ENCODE data around the gene KLF17. TPM values are rescaled to one million over a fixed set of nuclear protein-coding genes. Genes with fewer than 3 reads are reported as not detected.

The KLF17 gene
- polyA plus RNA-seq (2011; rRNA removed): 0.15 and 0.16 TPM in 2 replicates
- polyA plus RNA-seq (2012; cell fraction: cytosol; rRNA removed): 0.10 and 0.11 TPM in 2 replicates
- polyA plus RNA-seq (2012; cell fraction: nucleus; rRNA removed): 0.12 and 0.17 TPM in 2 replicates
- 0.22 to 0.41 TPM (median 0.40 TPM) in 3 replicates for polyA plus RNA-seq (2017; fragmentation: RNase III; extraction: RNeasy Plus Mini Kit Qiagen cat#74134 plus additional on column Dnase treatment)
- polyA minus RNA-seq (2011; rRNA and poly(A)+ RNA removed): 0.08 and 0.15 TPM in 2 replicates

- 90% methylated on average over 2 of the region's 25 CpGs for WGBS (ENCODE audit: missing lambda C conversion rate)
- ChIA-PET POLR2A (no interaction called here), CTCF (interaction anchor here (0.6 to 1.2 kb wide), 2 partner anchors 210 to 476 kb away, joined by 3 to 5 read pairs; no protein-coding TSS in a partner anchor)
- ATAC-seq (no peak), DNase-seq (ENCODE audit: low read depth in 1 of 2, low spot score in 1 of 2) (no peak), FAIRE-seq (no peak)
- TF ChIP-seq MAX (IDR thresholded peaks at IDR 0.05) (no peak), FOSB (CRISPR knock-in tag; IDR thresholded peaks at IDR 0.05) (no peak), MYC (IDR thresholded peaks at IDR 0.05; ENCODE audit: borderline replicate concordance, low read length) (no peak), SMC3 (IDR thresholded peaks at IDR 0.05) (no peak), CBX2 (IDR thresholded peaks at IDR 0.05; ENCODE audit: borderline replicate concordance, low read depth) (no peak), RAD21 (conservative IDR thresholded peaks at IDR 0.05 in 1 of 2, IDR thresholded peaks at IDR 0.05 in 1 of 2) (no peak), TFCP2L1 (CRISPR knock-in tag; IDR thresholded peaks at IDR 0.05) (no peak), REST (IDR thresholded peaks at IDR 0.05) (no peak), NFE2L2 (conservative IDR thresholded peaks at IDR 0.05; ENCODE audit: low read length) (no peak), MAZ (IDR thresholded peaks at IDR 0.05; ENCODE audit: borderline replicate concordance, low read depth, low read length) (no peak), CHD4 (IDR thresholded peaks at IDR 0.05; ENCODE audit: borderline replicate concordance) (no peak), HDAC2 (IDR thresholded peaks at IDR 0.05) (no peak), EP300 (IDR thresholded peaks at IDR 0.05) (no peak), HEYL (CRISPR knock-in tag; IDR thresholded peaks at IDR 0.05) (no peak), GATA3 (IDR thresholded peaks at IDR 0.05; ENCODE audit: borderline replicate concordance) (no peak), CTCF (IDR thresholded peaks at IDR 0.05) (no peak)
- H3K4me3 ChIP-seq: no peak within 1 kb of the TSS
- H3K4me1 ChIP-seq: no peaks in the 10 kb centered on the region
- no peaks in the 10 kb centered on the region for H3K9me3 ChIP-seq
- no peak within 1 kb of the TSS for H3K4me2 ChIP-seq
- H3K27ac ChIP-seq: no peak within 1 kb of the TSS
Observed at GRCh38 chr1:44118682-44119081, at the start of gene KLF17. Gene KLF17 (plus strand): TSS chr1:44118821. CDS start chr1:44118908, 87 bp downstream.

- peaks cover 13% of the 10 kb centered on the region; the same call in 2 of the 3 replicates for H3K4me1 ChIP-seq
- TF ChIP-seq FOSB (CRISPR knock-in tag; IDR thresholded peaks at IDR 0.05): no peak
- no peak for TF ChIP-seq RCOR1 (IDR thresholded peaks at IDR 0.05; ENCODE audit: low read depth, low read length)
- no peak for FAIRE-seq
Observed at GRCh38 chr1:44071461-44071860, 47.2 kb upstream of the KLF17 start.

More at GRCh38 chr1:44071461-44071860, 47.2 kb upstream of the KLF17 start:
- CTCF ChIA-PET: interaction anchor here (1.2 to 1.7 kb wide), 2 partner anchors 10 to 67 kb away, joined by 3 read pairs; no protein-coding TSS in a partner anchor
- H3K4me3 ChIP-seq: no peak overlapping the region
- 22% methylated on average over 3 of the region's 3 CpGs for whole genome bisulfite sequencing (ENCODE audit: missing lambda C conversion rate)
- H3K27ac ChIP-seq: no peak overlapping the region
- DNase-seq (ENCODE audit: low read depth in 1 of 2, low spot score in 1 of 2): no peak
- POLR2A ChIA-PET: interaction anchor here (0.7 to 0.9 kb wide), 2 partner anchors 650 to 879 kb away, joined by 3 read pairs; no protein-coding TSS in a partner anchor
- ATAC-seq: no peak
- no peak overlapping the region for H3K4me2 ChIP-seq
- H3K9me3 ChIP-seq: no peaks in the 10 kb centered on the region

Measured in A549 (cell line).